Stimulated activated naive CD8-positive, alpha-beta T cell treated with anti-CD3 and anti-CD28 coated beads, Interleukin-15, Interleukin-2, amounts not matched to agents 100 ng/mL and 50 ng/mL, for 24 hours (primary cell): ENCODE results near the gene ADCY5.

Experiments used
- H3K27ac Mint-ChIP-seq: one replicate; pipeline ENCODE4 v1.8.0; 2021; ENCODE audit warnings: mild to moderate bottlenecking, mixed read lengths
- H3K27me3 Mint-ChIP-seq: one replicate; pipeline ENCODE4 v1.8.0; 2021; ENCODE audit warnings: mixed read lengths
- H3K36me3 Mint-ChIP-seq: one replicate; pipeline ENCODE4 v1.8.0; 2021; ENCODE audit warnings: low read depth, mixed read lengths
- H3K4me1 Mint-ChIP-seq: one replicate; pipeline ENCODE4 v1.8.0; 2021; ENCODE audit warnings: low read depth, mixed read lengths
- H3K4me3 Mint-ChIP-seq: one replicate; pipeline ENCODE4 v1.8.0; 2021; ENCODE audit warnings: mild to moderate bottlenecking, mixed read lengths
- H3K9me3 Mint-ChIP-seq: one replicate; pipeline ENCODE4 v1.8.0; 2021; ENCODE audit warnings: mixed read lengths

ADCY5 gene

DNA sequence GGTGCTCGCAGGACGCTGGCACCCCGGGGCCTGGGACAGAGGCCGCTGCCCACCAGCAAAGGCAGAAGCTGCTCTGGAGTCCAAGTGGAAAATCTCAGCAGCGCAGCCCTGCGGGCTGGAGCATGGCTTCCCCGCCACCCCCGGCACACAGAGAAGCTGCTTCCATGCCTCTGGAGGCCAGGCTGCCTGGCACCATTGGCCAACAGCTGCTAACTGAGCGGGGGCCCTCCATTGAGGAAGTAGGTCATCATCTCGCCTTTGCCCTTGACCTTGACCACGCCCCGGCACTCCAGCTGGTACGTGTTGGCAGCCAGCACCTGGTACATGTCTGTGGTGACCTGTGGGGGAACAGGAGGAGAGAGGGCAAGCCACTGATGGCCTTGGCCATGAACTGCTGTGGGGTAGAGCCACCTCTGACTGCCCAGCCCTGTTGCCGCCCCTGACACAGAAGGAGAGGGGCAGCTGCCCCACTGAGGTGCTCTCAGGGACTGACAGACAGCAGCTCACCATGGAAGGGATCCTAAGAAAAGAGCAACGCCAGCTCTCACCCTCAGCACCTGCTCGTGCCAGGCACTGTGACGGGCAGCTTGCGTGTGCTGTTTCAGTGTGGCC lies 164.4 kb downstream of the ADCY5 start:
- H3K27me3 Mint-ChIP-seq: no peaks in the 10 kb centered on the region
- no peaks in the 10 kb centered on the region for H3K4me1 Mint-ChIP-seq
- H3K4me3 Mint-ChIP-seq: no peak overlapping the region
- no peaks in the 10 kb centered on the region for H3K9me3 Mint-ChIP-seq
- no peaks in the 10 kb centered on the region for H3K36me3 Mint-ChIP-seq
- H3K27ac Mint-ChIP-seq: no peak overlapping the region

GRCh38 chr3:123283657-123284398 lies 165.1 kb downstream of the ADCY5 start:
- Mint-ChIP-seq H3K9me3 (no peaks in the 10 kb centered on the region), H3K27me3 (no peaks in the 10 kb centered on the region), H3K4me3 (no peak overlapping the region), H3K27ac (no peak overlapping the region), H3K36me3 (no peaks in the 10 kb centered on the region), H3K4me1 (no peaks in the 10 kb centered on the region)

DNA sequence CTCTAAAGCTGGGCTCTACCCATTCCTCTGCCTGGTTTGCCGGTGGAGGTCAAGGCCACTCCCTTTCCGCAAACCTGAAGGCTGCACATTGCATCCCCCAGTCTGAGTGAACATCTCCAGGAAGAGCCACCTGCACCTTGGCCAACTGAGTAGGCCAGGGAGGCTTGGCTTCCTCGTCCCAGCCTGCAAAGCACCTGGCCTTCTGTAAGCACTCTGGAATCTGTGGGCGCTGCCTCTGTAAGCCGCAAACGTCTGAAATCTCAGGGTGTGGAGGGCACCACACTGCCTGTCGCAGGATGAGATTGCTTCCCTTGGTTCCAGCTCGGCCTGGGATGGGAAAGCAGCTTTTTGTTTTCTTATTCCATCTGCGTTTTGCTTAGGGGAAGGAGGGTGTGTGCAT lies 165.8 kb downstream of the ADCY5 start:
- Mint-ChIP-seq H3K36me3 (no peaks in the 10 kb centered on the region), H3K4me1 (no peaks in the 10 kb centered on the region), H3K27ac (no peak overlapping the region), H3K27me3 (no peaks in the 10 kb centered on the region), H3K9me3 (no peaks in the 10 kb centered on the region), H3K4me3 (no peak overlapping the region)

GRCh38 chr3:123282461-123282860 lies 166.4 kb downstream of the ADCY5 start:
- Mint-ChIP-seq H3K4me3 (no peak overlapping the region), H3K27me3 (no peaks in the 10 kb centered on the region), H3K4me1 (no peaks in the 10 kb centered on the region), H3K27ac (no peak overlapping the region), H3K9me3 (no peaks in the 10 kb centered on the region), H3K36me3 (no peaks in the 10 kb centered on the region)

DNA sequence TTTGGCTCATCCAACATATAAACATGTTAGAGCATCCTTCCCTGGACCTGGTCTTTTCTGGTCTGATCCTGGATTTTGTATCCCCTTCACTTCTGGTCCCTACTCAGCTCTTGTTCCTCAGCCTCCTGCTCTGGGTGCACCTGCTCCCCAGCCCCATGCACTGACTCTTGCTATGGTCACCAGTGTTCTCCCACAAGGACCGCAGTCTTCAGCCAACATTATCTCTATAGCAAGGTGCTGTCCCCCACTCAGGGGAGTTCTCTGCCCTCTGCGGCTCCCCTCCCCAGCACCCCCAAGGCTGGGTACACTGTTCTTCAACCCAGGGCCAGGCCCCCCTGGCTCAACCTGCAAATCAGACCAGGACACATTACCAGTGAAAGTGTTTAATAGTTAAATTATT lies 167.0 kb downstream of the ADCY5 start:
- Mint-ChIP-seq H3K9me3 (no peaks in the 10 kb centered on the region), H3K27ac (no peak overlapping the region)

DNA sequence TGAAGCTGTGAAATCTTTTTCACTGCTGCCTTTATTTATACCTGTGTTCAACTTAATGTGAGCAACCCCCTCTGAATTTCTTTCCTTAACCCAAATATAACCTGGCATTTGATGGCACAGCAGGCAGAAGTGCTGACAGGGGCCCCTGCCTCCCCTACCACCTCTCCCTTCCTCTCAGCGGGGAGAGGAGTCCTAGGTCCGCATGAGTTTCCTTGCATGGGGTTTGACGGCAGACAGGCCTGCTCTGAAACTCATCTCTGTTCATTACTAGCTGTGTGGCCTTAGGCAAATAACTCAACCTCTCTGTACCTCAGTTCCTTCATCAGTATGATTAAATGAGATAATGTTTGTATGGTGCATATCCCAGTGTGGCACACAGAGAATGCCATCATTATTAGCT lies 167.5 kb downstream of the ADCY5 start:
- no peak overlapping the region for H3K4me3 Mint-ChIP-seq
- H3K36me3 Mint-ChIP-seq: no peaks in the 10 kb centered on the region
- H3K4me1 Mint-ChIP-seq: no peaks in the 10 kb centered on the region
- no peak overlapping the region for H3K27ac Mint-ChIP-seq
- no peaks in the 10 kb centered on the region for H3K9me3 Mint-ChIP-seq
- H3K27me3 Mint-ChIP-seq: no peaks in the 10 kb centered on the region

More for the DNA sequence above, 167.0 kb downstream of the ADCY5 start:
- no peaks in the 10 kb centered on the region for H3K27me3 Mint-ChIP-seq
- H3K4me1 Mint-ChIP-seq: no peaks in the 10 kb centered on the region
- no peaks in the 10 kb centered on the region for H3K36me3 Mint-ChIP-seq
- H3K4me3 Mint-ChIP-seq: no peak overlapping the region

GRCh38 chr3:123279121-123279520 lies 169.8 kb downstream of the ADCY5 start:
- H3K9me3 Mint-ChIP-seq: no peaks in the 10 kb centered on the region
- no peak overlapping the region for H3K27ac Mint-ChIP-seq
- no peak overlapping the region for H3K4me3 Mint-ChIP-seq
- no peaks in the 10 kb centered on the region for H3K36me3 Mint-ChIP-seq
- H3K4me1 Mint-ChIP-seq: no peaks in the 10 kb centered on the region
- H3K27me3 Mint-ChIP-seq: no peaks in the 10 kb centered on the region

GRCh38 chr3:123278446-123278845 lies 170.4 kb downstream of the ADCY5 start:
- Mint-ChIP-seq H3K27ac (no peak overlapping the region), H3K4me1 (no peaks in the 10 kb centered on the region), H3K36me3 (no peaks in the 10 kb centered on the region), H3K27me3 (no peaks in the 10 kb centered on the region), H3K4me3 (no peak overlapping the region), H3K9me3 (no peaks in the 10 kb centered on the region)

DNA sequence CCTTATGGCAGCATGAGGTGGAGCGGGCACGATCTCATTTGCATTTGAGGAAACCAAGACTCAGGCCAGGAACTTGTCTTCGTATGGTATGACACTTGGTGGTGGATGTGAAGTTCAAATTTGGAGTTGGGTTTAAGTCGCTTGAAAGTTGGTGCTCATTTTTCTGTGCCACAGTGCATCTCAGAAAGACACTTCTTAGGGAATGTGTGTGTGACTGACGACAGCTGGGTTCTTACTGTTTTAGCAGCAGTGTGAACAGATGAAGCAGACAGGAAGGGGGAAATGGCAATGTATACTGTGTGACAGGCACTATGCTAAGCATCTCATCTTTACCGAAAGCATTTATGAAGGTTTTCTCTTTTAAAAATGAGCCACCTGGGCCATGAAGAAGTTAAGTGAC lies 171.8 kb downstream of the ADCY5 start:
- no peak overlapping the region for H3K27ac Mint-ChIP-seq
- H3K4me1 Mint-ChIP-seq: no peaks in the 10 kb centered on the region
- H3K27me3 Mint-ChIP-seq: no peaks in the 10 kb centered on the region
- H3K9me3 Mint-ChIP-seq: no peaks in the 10 kb centered on the region
- H3K4me3 Mint-ChIP-seq: no peak overlapping the region
- H3K36me3 Mint-ChIP-seq: peaks cover 5% of the 10 kb centered on the region

DNA sequence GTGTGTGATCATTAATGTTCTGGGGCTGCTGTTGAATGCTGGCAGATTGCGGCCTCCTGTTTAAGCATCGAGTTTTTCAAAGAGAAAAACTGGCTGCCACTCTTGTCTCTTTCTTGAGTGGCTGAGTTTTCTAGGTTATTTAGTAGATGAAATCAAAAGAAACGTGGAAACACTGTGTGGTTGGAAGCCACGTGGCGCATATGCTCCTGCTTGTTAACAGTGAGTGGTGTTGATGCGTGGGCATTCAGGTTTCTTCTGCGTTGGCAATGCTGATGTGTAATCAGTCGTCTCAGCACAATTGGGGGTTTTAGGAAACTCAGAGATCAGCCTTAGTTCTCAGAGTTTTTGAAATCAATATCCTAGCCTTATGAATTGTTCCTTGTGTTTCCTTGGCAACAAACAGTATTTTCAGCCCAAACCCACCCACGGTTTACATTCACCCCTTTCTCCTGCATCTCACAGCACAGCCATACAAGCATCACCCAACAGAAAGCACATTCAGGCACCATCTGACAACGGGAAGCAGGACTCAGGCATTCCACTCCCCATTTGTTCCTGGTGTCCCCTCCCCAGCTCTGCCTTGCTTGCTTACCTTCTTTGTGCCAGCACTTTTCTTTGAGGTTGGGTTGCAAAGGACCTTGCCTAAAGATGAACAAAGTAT lies 172.4 kb downstream of the ADCY5 start:
- H3K27me3 Mint-ChIP-seq: no peaks in the 10 kb centered on the region
- no peaks in the 10 kb centered on the region for H3K9me3 Mint-ChIP-seq
- H3K4me3 Mint-ChIP-seq: no peak overlapping the region
- peaks cover 11% of the 10 kb centered on the region for H3K36me3 Mint-ChIP-seq
- no peak overlapping the region for H3K27ac Mint-ChIP-seq
- no peaks in the 10 kb centered on the region for H3K4me1 Mint-ChIP-seq

- Mint-ChIP-seq H3K36me3 (peaks cover 12% of the 10 kb centered on the region), H3K9me3 (no peaks in the 10 kb centered on the region), H3K4me1 (no peaks in the 10 kb centered on the region), H3K27me3 (no peaks in the 10 kb centered on the region), H3K4me3 (no peak overlapping the region), H3K27ac (no peak overlapping the region)
Observed at GRCh38 chr3:123275691-123276090, 173.2 kb downstream of the ADCY5 start.

GRCh38 chr3:123272547-123272946 lies 176.3 kb downstream of the ADCY5 start:
- no peak overlapping the region for H3K27ac Mint-ChIP-seq
- no peaks in the 10 kb centered on the region for H3K9me3 Mint-ChIP-seq
- no peaks in the 10 kb centered on the region for H3K4me1 Mint-ChIP-seq
- H3K36me3 Mint-ChIP-seq: peaks cover 28% of the 10 kb centered on the region
- H3K27me3 Mint-ChIP-seq: no peaks in the 10 kb centered on the region
- H3K4me3 Mint-ChIP-seq: no peak overlapping the region

- no peaks in the 10 kb centered on the region for H3K4me1 Mint-ChIP-seq
- H3K4me3 Mint-ChIP-seq: no peak overlapping the region
- no peaks in the 10 kb centered on the region for H3K27me3 Mint-ChIP-seq
- H3K27ac Mint-ChIP-seq: no peak overlapping the region
- H3K36me3 Mint-ChIP-seq: peaks cover 37% of the 10 kb centered on the region
- H3K9me3 Mint-ChIP-seq: peaks cover under 1% of the 10 kb centered on the region
Observed at GRCh38 chr3:123271466-123272159, 177.3 kb downstream of the ADCY5 start.

GRCh38 chr3:123270818-123271217 lies 178.1 kb downstream of the ADCY5 start:
- Mint-ChIP-seq H3K36me3 (peaks cover 45% of the 10 kb centered on the region), H3K4me3 (no peak overlapping the region), H3K27me3 (no peaks in the 10 kb centered on the region), H3K27ac (no peak overlapping the region), H3K9me3 (peaks cover 8% of the 10 kb centered on the region), H3K4me1 (no peaks in the 10 kb centered on the region)

DNA sequence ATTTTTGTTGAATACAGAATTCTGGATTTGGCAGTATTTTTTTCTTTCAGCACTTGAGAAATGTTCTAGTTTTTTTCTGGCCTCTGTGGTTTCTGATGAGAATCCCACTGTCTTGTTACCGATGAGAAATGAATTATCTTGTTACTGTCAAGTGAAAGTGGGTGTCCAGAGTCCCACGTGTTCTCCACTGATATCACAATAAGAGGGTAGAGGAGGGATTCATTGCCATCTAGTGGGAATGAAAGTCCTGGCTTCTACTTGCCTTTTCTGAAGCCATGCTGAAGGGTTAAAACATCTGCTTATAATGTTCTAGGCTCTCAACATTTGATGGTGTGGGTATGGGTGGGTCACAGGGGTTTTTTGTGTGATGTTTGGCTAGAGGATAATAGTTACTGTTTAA lies 181.1 kb downstream of the ADCY5 start:
- H3K9me3 Mint-ChIP-seq: peaks cover 9% of the 10 kb centered on the region
- peaks cover 62% of the 10 kb centered on the region for H3K36me3 Mint-ChIP-seq
- H3K27me3 Mint-ChIP-seq: no peaks in the 10 kb centered on the region
- no peak overlapping the region for H3K27ac Mint-ChIP-seq
- H3K4me1 Mint-ChIP-seq: no peaks in the 10 kb centered on the region
- H3K4me3 Mint-ChIP-seq: no peak overlapping the region
